NCI-H2081 (cell line): ENCODE results near the gene PEDS1.
"Not testable (repeated sequence)": the region's sequence is repeated elsewhere in the genome, so short reads cannot be mapped to it uniquely, and the experiment has no call there.

ENCODE experiments used
- DNase-seq, 2 experiments: peaks; one replicate each; lab custom pipeline; 2025; lab: John Stamatoyannopoulos, UW

Gene PEDS1

DNA sequence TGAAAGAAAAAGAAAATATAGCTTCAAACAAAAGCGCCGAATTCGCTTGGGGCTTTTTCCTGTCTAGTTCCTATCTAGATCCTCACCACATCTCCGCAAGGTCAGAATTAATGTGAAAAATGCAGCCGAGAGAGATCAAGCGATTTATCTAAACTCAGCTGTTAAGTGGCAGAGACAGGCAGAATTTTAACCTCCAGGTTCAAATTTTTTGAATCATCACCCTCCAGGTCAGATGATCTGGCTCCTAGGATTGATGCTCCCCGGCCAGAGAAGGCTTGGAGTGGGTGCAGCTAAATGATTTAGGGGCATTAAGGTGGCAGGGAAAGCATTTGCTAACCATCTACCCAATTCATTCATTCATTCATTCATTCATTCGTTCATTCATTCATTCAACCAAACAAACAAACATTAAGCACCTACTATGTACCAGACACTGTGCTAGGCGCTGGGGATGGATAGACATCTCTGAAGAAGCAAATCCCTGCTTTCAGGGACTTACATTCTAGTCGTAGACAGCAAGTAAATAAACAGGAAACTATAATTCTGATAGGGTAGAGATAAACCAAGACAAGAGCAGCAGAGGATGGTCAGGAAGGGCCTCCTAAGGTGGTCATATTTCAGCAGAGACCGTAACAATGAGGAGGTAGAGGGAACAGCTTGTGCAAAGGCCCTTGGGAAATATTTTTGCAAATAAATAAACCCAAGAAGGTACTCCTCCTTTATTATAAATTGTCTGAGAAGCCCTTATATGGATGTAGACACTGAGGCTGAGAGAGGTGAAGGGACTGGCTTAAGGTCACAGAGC lies 39.9 kb downstream of the PEDS1 start:
- DNase-seq, result no peak

DNA sequence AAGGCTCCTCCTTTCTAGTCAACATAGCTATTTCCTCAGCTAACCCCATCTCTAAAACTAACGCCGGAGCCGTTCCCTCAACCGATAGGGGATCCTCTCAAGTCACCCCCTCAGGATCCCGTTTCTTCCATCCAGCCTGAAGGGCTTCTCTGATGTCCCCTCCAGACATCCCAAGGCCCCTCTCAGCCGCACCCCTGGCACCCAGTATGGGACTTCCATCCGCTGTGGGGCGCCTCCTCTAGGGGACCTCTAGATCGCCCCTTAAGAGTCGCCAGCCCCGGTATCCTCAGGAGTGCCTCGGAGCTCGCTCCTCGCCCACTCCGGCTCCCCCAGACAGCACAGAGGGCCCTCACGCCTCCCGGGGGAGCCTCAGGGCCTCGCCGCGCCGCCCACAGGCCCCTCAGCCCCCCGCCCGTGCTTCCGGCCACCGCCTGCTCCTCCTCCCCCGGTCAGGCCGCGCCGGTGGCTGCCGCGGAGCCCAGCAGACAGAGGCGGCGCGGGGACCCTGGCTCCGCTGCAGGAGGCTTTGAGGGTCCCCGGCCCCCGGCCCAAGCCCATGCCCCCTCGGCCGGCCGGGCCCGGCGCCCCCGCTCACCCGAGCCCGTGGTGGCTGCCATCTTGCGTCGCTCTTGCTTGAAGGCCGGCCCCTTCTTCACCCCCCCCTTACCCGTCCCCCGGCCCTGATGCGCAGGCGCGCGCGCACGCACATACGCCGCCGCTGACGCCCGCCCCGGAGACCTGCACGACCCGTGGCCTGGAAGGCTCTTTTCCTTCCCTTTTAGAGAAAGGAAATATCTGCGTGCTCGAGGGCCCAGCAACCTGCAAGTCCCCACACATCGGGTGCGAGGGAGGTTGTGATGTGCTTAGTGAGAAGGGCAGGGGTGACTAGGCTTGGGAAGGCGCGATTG lies 40.8 kb downstream of the PEDS1 start, which contains the start of gene UBE2V1:
Gene UBE2V1, minus strand, starts transcription at position 639 of the 908 bp plus-strand sequence. Its CDS starts 22 bp downstream, at position 617.
- DNase-seq, result peak; percentile 80 to 83

DNA sequence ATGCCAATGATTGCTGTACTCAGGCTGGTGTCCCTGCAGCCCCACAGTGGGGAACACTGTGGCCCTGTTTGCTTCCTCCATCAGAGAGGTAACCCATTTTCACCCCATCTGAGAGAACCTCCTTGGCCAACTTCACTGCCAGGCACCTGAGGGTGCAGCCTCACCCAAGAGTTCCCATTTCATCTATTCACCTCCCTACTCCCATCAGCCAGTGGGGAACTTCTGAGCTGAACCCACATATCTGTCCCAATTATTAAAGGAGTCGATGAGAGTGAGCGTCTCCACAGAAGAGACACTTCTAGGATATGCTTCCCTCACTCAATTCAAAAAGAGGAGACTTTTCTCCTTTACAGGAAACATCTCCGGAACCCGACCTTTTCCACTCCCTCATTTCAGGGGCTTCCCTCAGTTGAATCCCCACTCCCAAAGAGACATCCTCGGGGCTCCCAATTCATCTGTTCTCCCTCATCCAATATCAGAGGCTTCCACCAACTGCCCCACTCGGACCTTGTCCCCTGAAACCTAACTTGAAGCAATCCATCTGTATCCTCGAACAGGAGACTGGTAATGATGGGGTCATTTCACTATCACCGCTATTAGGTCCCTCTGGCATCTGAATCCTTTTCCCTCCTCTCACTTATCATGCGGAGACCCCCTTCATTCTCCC lies 41.6 kb downstream of the PEDS1 start:
- DNase-seq, result no peak

DNA sequence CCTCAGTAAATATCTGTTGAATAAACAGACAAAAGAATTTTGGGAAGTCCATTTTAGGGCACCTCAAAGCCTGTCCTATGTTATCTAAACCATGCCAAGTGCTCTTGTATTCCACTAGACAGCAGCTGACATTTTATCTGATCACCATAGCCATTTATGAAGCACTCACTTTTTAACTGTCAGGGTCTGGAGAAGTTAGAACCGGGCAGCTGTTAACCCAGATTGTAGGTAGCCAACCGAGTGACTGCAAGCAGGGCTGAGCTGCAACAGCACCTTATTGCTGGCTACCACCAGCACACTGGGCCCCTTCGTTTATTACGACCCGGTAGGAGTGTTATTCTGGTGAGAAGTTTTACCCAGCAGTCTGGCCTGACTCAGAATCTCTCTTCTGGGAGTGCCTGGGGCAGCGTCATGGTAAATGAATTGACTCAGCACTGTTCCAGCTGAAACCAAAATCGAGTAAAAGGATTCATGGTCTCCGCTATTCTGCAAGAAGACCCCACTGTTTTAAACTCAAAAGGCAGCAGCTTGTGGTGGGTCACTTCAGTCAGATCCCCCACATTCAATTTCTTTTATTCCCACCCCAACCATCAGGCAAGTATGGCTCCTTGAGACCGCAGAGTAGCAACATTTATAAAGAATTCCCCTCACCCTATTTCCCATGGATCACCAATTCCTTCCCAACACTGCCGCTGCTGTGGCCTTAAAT lies 42.2 kb downstream of the PEDS1 start:
- DNase-seq, result no peak

DNA sequence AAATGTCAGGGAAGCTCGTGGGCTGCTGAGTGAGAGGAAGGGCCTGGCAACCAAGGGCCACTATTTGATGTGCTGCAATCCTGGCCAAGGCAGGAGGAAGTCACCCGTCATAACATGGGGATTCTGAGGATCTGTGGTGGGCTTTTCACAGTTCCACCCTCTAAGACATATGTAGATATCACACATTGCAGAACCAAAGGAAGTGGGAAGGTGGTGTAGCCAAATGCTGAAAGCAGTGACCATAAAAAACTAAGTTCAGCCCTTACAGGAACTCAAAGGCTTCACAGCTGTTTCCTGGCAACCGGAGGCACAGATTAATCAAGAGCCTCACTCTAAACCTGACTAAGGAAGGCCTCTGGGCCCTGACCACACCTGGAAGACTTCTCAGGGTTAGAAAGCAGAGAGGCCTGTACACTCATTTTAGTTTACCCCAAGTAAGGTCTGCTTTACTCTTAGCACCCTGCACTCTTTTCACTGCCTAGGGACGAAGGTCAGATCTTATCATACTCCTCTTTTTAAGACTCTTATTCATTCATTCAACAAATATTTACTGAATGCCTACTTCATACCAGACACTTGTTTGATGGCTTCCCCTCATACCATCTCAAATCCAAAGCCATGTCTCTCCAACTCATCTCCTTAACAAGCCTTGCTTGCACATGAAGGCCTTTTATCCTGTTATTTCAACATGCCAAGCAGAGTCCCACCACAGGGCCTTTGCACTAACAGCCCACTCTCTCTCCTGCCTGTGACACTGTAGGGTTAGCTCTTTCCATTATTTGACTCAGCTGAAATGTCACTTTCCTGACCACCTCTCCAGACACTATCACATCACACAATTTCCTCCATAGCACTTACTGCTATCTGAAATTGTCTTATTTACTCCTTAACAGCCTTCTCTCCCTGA lies 43.1 kb downstream of the PEDS1 start:
- DNase-seq, result no peak

DNA sequence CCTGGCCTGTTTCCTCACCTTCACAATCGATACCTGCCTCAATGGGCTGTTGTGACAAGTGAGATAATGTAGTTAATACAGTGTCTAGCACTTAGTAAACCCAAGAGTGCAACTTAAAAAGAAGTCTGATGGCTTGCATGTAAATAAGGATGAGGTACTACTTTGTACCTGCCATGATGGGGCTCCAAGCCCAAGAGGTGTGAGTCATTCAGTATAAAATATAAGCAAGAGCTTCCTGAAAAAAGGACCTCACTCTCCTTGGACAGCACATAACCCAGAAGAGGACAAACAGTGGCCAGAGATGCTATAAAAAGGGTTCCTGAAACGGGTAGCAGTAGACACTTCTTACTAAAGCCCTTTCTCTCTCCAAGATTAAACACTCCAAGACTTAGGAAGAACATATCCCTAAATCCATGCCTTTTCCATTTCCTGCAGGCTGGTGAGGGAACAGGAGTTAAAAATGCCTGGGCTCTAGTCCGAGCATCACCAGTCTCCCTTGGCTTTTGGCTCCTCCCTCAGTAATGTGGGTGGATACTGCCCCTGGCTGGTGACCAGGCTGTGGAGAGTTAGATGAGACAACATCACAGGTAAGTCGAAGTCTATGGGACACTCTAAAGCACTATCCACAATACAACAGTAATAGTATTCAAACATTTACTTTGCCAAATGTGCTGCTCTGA lies 44.8 kb downstream of the PEDS1 start:
- DNase-seq, result no peak

DNA sequence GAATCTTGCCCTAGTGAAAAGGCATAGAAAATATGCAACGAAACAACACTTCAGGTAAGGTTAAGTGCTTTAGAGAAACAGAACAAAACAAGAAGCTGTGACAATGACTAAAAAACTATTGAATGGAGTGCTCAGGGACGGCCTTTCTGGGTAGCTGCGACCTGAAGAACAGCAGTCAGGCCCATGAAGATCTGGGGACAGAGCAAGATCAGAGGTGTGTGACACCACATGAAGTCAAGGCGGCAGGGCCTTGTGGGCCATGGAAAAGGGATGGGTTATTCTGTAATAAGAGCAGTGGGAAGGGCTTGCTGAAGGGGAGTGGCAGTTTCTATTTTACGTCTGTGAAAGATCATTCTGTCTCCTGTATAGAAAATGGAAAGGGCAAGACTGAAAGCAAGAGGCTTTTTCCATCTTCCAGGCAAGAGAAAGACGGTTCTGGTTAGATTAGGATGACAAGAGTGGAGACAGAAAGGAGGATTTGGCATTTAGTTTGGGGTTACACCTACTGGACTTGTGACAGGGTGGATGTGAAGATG lies 45.7 kb downstream of the PEDS1 start:
- no peak for DNase-seq

DNA sequence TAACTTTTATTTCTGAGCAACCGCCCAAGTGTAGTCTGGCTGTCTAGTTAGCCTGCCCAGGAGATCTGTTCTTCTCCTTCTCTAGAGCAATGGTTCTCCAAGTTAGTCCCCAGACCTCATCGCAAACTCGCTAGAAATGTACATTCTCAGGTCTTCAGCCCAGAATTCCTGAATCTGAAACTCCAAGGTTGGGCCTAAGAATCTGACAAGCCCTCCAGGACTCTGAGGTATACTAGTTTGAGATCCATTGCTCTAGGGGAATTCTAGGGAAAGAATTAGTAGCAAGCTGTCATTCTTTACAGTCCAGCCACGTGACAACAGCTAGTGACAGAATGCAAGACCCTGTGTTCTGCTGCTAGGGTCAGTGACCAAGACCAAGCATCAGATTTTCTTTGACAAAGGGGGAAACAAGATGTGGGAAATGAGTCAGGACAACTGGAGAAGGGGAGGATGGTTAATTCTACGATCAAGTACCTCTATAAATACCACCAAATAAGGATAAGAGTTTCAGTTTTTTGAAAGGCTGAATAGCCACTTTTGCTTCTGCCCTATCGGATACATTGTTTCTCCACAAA lies 46.4 kb downstream of the PEDS1 start:
- no peak for DNase-seq

DNA sequence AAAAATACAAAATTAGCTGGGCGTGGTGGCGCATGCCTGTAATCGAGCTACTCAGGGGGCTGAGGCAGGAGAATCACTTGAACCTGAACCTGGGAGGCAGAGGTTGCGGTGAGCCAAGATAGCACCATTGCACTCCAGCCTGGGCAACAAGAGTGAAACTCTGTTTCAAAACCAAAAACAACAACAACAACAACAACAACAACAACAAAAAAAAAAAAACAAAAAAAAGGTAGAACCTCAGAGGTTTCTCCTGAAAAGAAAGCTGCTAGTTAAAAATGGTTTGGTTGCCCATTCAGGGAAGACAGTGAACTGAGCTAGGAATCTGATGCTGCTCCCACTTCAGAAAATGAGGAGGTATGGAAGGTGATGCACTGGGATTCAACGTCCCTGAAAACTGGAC lies 46.9 kb downstream of the PEDS1 start:
- not testable (repeated sequence) for DNase-seq
